NB4 (cell line): ENCODE results near the gene PCOLCE2.

ENCODE experiments used
- DNase-seq: peaks from one replicate; pipeline ENCODE4 v3.0.0; 2010; ENCODE audit warnings: low read depth
- H3K4me3 ChIP-seq: one replicate; pipeline ENCODE4 v1.5.1; 2011; ENCODE audit warnings: mild to moderate bottlenecking, low read depth, low read length, moderate library complexity
- CTCF ChIP-seq: IDR thresholded peaks from one replicate; pipeline ENCODE4 v1.5.1; 2012; ENCODE audit warnings: low read depth, low read length
- MAX ChIP-seq: IDR thresholded peaks from 2 replicates; pipeline ENCODE4 v1.6.1; 2011; ENCODE audit warnings: low read depth, low read length
- MYC ChIP-seq: IDR thresholded peaks from 2 replicates; pipeline ENCODE4 v1.6.1; 2011; ENCODE audit warnings: low read depth, low read length
- POLR2A ChIP-seq: IDR thresholded peaks from 2 replicates; pipeline ENCODE4 v1.6.1; 2011; ENCODE audit warnings: mild to moderate bottlenecking; ENCODE audit not compliant: insufficient read length; ENCODE audit errors: extremely low read depth

The PCOLCE2 gene

GRCh38 chr3:142896996-142897395 lies 8.1 kb upstream of the PCOLCE2 start:
- no peak for DNase-seq
- no peak overlapping the region for H3K4me3 ChIP-seq
- TF ChIP-seq MAX (no peak), CTCF (no peak), MYC (no peak), POLR2A (no peak)

- no peak for TF ChIP-seq CTCF
- no peak for TF ChIP-seq MAX
- no peak for TF ChIP-seq POLR2A
- TF ChIP-seq MYC, result no peak
- DNase-seq, result peak; percentile 27
- H3K4me3 ChIP-seq, result no peak overlapping the region
These were observed 7.4 kb upstream of the PCOLCE2 start for GRCh38 chr3:142896201-142896755.

GRCh38 chr3:142894493-142894892 lies 5.6 kb upstream of the PCOLCE2 start:
- TF ChIP-seq MAX (no peak), POLR2A (no peak), CTCF (no peak), MYC (no peak)
- no peak for DNase-seq
- H3K4me3 ChIP-seq, result no peak overlapping the region

GRCh38 chr3:142892714-142893113 lies 3.8 kb upstream of the PCOLCE2 start:
- H3K4me3 ChIP-seq, result no peak overlapping the region
- TF ChIP-seq MYC, result no peak
- no peak for TF ChIP-seq MAX
- TF ChIP-seq POLR2A, result no peak
- TF ChIP-seq CTCF, result no peak
- no peak for DNase-seq

- no peak for DNase-seq
- TF ChIP-seq MYC (no peak), CTCF (no peak), MAX (no peak), POLR2A (no peak)
- no peak overlapping the region for H3K4me3 ChIP-seq
These were observed 1.7 kb upstream of the PCOLCE2 start for GRCh38 chr3:142890592-142890991.
